K562 (cell line): Measurements from ENCODE around the gene CFD. TPM values are rescaled to one million over a fixed set of nuclear protein-coding genes. Genes with fewer than 3 reads are reported as not detected.

Source experiments
- ARID1B ChIP-seq: fragments of 450-650 bp; IDR thresholded peaks from 2 replicates; pipeline ENCODE4 v1.6.1; 2016; ENCODE audit warnings: antibody characterized with exemption, mild to moderate bottlenecking, inconsistent platforms
- ARNT ChIP-seq, 2 experiments: fragments of 450-650 bp; IDR thresholded peaks; 2 replicates each; pipeline ENCODE4 v1.6.1; 2016; ENCODE audit warnings: mild to moderate bottlenecking in 1 of 2
- BRCA1 ChIP-seq, 2 experiments: fragments of 450-650 bp in 1 of 2; sonication (generic) in 1 of 2; formaldehyde crosslinking in 1 of 2; IDR thresholded peaks; 2 replicates each; pipeline versions ENCODE4 v1.5.0 to v1.6.1; 2017 to 2020; ENCODE audit warnings: mild to moderate bottlenecking in 1 of 2, missing genetic modification reagents in 1 of 2
- CBX2 ChIP-seq: fragments of 200-600 bp; sonication (generic); IDR thresholded peaks from one replicate; pipeline ENCODE4 v1.6.1; 2012; ENCODE audit warnings: mild to moderate bottlenecking, low read length, inconsistent platforms; ENCODE audit not compliant: insufficient read depth, poor library complexity, severe bottlenecking
- GABPB2 ChIP-seq: fragments of 250-450 bp; sonication (Bioruptor Pico); conservative IDR thresholded peaks from 2 replicates; pipeline ENCODE4 v1.5.1; 2021; ENCODE audit warnings: mild to moderate bottlenecking
- NCOA1 ChIP-seq: fragments of 450-650 bp; IDR thresholded peaks from 2 replicates; pipeline ENCODE4 v1.6.1; 2016; ENCODE audit warnings: low read depth
- PURB ChIP-seq: sonication (generic); formaldehyde crosslinking; IDR thresholded peaks from 2 replicates; pipeline ENCODE4 v1.9.0; 2021; ENCODE audit warnings: low read depth, mild to moderate bottlenecking, missing genetic modification reagents
- RBM39 ChIP-seq: fragments of 200-400 bp; formaldehyde crosslinking; optimal IDR thresholded peaks from 2 replicates; pipeline ENCODE3; 2018; ENCODE audit warnings: low read depth, low read length
- RUNX1 ChIP-seq: sonication (generic); IDR thresholded peaks from 2 replicates; pipeline ENCODE4 v1.6.1; 2016; ENCODE audit warnings: antibody characterized with exemption, low read depth
- TAF1 ChIP-seq: IDR thresholded peaks from 2 replicates; pipeline ENCODE4 v1.6.1; 2011; ENCODE audit warnings: mild to moderate bottlenecking, low read length, moderate library complexity; ENCODE audit not compliant: insufficient read depth, control insufficient read depth, severe bottlenecking; ENCODE audit errors: extremely low read depth
- TAL1 ChIP-seq: fragments of 450-650 bp; IDR thresholded peaks from 2 replicates; pipeline ENCODE4 v1.6.1; 2016; ENCODE audit warnings: mild to moderate bottlenecking
- YY1 ChIP-seq, 3 experiments: IDR thresholded peaks; 2 replicates each; pipeline ENCODE4 v1.6.1; 2011; ENCODE audit warnings: low read length in 2 of 3, mild to moderate bottlenecking in 2 of 3, moderate library complexity in 2 of 3, borderline replicate concordance in 1 of 3, control low read depth in 1 of 3, low read depth in 1 of 3; ENCODE audit not compliant: insufficient read depth in 3 of 3, insufficient replicate concordance in 2 of 3, control insufficient read depth in 1 of 3, insufficient read length in 1 of 3; ENCODE audit errors: extremely low read depth in 1 of 3
- ZNF384 ChIP-seq: IDR thresholded peaks from 2 replicates; pipeline ENCODE4 v1.6.1; 2012; ENCODE audit warnings: low read depth, low read length, improper control_type of control experiment
- polyA plus RNA-seq, 8 experiments: library from polyadenylated mRNA; depleted of rRNA in 4 of 8; stranded (reverse) in 5 of 8; unstranded in 3 of 8; fragments of >200 nt; fragmentation: Nextera tagmentation in 2 of 8; fragmentation: Illumina TruSeq in 1 of 8; extraction: Ambion mirVana in 2 of 8; extraction: Trizol in 1 of 8; gene quantifications; 2 replicates each; pipeline versions ENCODE4 v1.2.1 to v1.2.3, GENCODE V29; 2011 to 2014; ENCODE audit warnings: inconsistent platforms in 1 of 8, missing spikeins in 1 of 8
- total RNA-seq, 7 experiments: library from RNA; depleted of rRNA in 6 of 7; stranded (reverse); fragments of >200 nt in 6 of 7; fragmentation: Illumina TruSeq in 2 of 7; extraction: Trizol in 2 of 7; gene quantifications; 2 replicates each; pipeline versions ENCODE4 v1.2.1 to v1.2.3, GENCODE V29; 2011 to 2021; ENCODE audit warnings: low replicate concordance in 1 of 7
- TF ChIP-seq, protein P1 (sequence below): fragments of 450-650 bp; IDR thresholded peaks from 2 replicates; pipeline ENCODE4 v1.6.1; 2017; ENCODE audit warnings: mild to moderate bottlenecking, moderate library complexity
- TF ChIP-seq, protein P2 (sequence below): sonication (generic); formaldehyde crosslinking; IDR thresholded peaks from 2 replicates; pipeline ENCODE4 v1.8.0; 2022; ENCODE audit warnings: mild to moderate bottlenecking, low read depth, missing genetic modification reagents
- TF ChIP-seq, protein P3 (sequence below): fragments of 450-650 bp; formaldehyde crosslinking; IDR thresholded peaks from 2 replicates; pipeline ENCODE4 v1.4.0; 2022; ENCODE audit warnings: missing genetic modification characterization
- TF ChIP-seq, protein P4 (sequence below): sonication (generic); formaldehyde crosslinking; IDR thresholded peaks from 2 replicates; pipeline ENCODE4 v1.8.1; 2023; ENCODE audit warnings: missing genetic modification reagents, mild to moderate bottlenecking, borderline replicate concordance

The CFD gene
- total and polyA plus RNA-seq, 9 of the 15 experiments (the other 6 are each of a cell fraction or from before 2014, with no cell fraction given): 0.52 to 59.4 (median 7.6) TPM

DNA sequence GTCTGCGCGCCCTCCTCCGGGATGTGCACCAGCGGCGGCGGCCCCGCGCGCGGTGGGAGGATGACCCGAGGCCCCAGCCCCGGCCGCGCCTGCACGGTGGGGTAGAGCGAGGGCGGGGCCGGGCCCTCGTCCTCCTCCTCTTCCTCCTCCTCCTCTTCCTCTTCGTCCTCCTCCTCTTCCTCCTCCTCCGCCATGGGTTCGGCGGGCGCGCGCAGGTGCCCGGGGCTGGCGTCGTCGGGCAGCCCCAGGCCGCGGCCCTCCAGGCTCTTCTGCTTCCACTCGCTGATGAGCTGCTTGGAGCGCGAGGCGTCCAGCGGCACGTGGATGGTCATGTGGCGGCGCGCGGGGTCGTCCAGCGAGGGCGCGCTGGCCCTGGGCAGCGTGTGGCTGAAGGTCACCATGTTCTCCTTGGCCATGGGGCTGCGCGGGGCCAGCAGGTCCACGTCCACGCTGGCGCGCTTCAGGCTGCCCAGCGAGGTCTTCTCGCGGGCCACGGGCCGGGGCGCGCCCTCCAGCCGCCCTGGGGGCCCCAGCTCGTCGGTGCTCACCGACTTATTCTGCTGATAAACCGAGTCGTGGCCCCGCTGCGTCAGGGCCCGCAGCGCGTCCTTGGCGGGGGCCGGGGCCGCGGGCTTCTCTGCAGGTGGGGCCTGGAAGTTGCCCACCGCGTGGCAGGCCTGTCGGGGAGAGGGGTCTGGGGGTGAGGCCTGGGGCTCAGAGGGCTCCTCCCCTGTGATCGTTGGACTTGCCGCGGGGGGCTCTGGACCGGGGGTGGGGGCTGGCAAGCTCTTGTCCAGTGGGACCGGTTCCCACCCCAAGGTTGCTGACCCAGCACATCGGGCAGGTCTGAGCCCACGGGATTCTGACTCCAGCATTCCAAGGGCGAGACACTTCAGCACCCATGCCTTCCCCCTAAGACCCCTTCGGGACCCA is 46.0 kb upstream of the CFD start (continued):
- TF ChIP-seq CBX2 (no peak), YY1 (IDR thresholded peaks at IDR 0.05; ENCODE audit: borderline replicate concordance in 1 of 3, control insufficient read depth in 1 of 3, extremely low read depth in 1 of 3, insufficient read depth in 3 of 3, insufficient read length in 1 of 3, insufficient replicate concordance in 2 of 3, low read depth in 1 of 3, low read length in 2 of 3) (no peak), ARID1B (no peak), ZNF384 (no peak), PURB (CRISPR knock-in tag) (no peak), TAF1 (no peak), TAL1 (no peak), ARNT (IDR thresholded peaks at IDR 0.05) (no peak), RUNX1 (no peak), NCOA1 (no peak), BRCA1 (IDR thresholded peaks at IDR 0.05) (no peak), BRCA1 (CRISPR knock-in tag; IDR thresholded peaks at IDR 0.05) (no peak), RBM39 (no peak), GABPB2 (CRISPR knock-in tag) (no peak)
- TF ChIP-seq, protein P1, sequence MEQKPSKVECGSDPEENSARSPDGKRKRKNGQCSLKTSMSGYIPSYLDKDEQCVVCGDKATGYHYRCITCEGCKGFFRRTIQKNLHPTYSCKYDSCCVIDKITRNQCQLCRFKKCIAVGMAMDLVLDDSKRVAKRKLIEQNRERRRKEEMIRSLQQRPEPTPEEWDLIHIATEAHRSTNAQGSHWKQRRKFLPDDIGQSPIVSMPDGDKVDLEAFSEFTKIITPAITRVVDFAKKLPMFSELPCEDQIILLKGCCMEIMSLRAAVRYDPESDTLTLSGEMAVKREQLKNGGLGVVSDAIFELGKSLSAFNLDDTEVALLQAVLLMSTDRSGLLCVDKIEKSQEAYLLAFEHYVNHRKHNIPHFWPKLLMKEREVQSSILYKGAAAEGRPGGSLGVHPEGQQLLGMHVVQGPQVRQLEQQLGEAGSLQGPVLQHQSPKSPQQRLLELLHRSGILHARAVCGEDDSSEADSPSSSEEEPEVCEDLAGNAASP: no peak
- TF ChIP-seq, protein P2, sequence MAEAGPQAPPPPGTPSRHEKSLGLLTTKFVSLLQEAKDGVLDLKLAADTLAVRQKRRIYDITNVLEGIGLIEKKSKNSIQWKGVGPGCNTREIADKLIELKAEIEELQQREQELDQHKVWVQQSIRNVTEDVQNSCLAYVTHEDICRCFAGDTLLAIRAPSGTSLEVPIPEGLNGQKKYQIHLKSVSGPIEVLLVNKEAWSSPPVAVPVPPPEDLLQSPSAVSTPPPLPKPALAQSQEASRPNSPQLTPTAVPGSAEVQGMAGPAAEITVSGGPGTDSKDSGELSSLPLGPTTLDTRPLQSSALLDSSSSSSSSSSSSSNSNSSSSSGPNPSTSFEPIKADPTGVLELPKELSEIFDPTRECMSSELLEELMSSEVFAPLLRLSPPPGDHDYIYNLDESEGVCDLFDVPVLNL (CRISPR knock-in tag): no peak
- TF ChIP-seq, protein P3, sequence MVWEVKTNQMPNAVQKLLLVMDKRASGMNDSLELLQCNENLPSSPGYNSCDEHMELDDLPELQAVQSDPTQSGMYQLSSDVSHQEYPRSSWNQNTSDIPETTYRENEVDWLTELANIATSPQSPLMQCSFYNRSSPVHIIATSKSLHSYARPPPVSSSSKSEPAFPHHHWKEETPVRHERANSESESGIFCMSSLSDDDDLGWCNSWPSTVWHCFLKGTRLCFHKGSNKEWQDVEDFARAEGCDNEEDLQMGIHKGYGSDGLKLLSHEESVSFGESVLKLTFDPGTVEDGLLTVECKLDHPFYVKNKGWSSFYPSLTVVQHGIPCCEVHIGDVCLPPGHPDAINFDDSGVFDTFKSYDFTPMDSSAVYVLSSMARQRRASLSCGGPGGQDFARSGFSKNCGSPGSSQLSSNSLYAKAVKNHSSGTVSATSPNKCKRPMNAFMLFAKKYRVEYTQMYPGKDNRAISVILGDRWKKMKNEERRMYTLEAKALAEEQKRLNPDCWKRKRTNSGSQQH (CRISPR knock-in tag): no peak
- TF ChIP-seq, protein P4, sequence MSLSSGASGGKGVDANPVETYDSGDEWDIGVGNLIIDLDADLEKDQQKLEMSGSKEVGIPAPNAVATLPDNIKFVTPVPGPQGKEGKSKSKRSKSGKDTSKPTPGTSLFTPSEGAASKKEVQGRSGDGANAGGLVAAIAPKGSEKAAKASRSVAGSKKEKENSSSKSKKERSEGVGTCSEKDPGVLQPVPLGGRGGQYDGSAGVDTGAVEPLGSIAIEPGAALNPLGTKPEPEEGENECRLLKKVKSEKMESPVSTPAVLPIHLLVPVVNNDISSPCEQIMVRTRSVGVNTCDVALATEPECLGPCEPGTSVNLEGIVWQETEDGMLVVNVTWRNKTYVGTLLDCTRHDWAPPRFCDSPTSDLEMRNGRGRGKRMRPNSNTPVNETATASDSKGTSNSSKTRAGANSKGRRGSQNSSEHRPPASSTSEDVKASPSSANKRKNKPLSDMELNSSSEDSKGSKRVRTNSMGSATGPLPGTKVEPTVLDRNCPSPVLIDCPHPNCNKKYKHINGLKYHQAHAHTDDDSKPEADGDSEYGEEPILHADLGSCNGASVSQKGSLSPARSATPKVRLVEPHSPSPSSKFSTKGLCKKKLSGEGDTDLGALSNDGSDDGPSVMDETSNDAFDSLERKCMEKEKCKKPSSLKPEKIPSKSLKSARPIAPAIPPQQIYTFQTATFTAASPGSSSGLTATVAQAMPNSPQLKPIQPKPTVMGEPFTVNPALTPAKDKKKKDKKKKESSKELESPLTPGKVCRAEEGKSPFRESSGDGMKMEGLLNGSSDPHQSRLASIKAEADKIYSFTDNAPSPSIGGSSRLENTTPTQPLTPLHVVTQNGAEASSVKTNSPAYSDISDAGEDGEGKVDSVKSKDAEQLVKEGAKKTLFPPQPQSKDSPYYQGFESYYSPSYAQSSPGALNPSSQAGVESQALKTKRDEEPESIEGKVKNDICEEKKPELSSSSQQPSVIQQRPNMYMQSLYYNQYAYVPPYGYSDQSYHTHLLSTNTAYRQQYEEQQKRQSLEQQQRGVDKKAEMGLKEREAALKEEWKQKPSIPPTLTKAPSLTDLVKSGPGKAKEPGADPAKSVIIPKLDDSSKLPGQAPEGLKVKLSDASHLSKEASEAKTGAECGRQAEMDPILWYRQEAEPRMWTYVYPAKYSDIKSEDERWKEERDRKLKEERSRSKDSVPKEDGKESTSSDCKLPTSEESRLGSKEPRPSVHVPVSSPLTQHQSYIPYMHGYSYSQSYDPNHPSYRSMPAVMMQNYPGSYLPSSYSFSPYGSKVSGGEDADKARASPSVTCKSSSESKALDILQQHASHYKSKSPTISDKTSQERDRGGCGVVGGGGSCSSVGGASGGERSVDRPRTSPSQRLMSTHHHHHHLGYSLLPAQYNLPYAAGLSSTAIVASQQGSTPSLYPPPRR: no peak
